WTC11 (cell line): ENCODE results near the gene CAAP1. TPM values are rescaled to one million over a fixed set of nuclear protein-coding genes. Genes with fewer than 3 reads are reported as not detected.

Source experiments
- ATAC-seq: fragments of 200-7000 bp; cut with Tn5 transposase; 2 replicates; pipeline ENCODE4 v1.10.0; 2021; ENCODE audit warnings: mild to moderate bottlenecking, moderate library complexity
- CTCF ChIA-PET: fragments of 300-600 bp; sonication (Branson Sonifier 250); formaldehyde crosslinking; loops from one replicate; lab custom pipeline; 2021; ENCODE audit warnings: antibody characterized with exemption; lab: Charles Lee
- POLR2A ChIA-PET: fragments of 350-600 bp; sonication (Branson Sonifier 250); formaldehyde crosslinking; loops from one replicate; lab custom pipeline; 2021; ENCODE audit warnings: antibody characterized with exemption; lab: Charles Lee
- DNase-seq: peaks from one replicate; pipeline ENCODE4 v3.0.0; 2021; ENCODE audit warnings: low spot score
- H3K27ac Mint-ChIP-seq: 2 replicates; pipeline ENCODE4 v1.8.0; 2021; ENCODE audit warnings: mixed read lengths
- H3K27me3 Mint-ChIP-seq: 2 replicates; pipeline ENCODE4 v1.8.0; 2021; ENCODE audit warnings: low read depth, mild to moderate bottlenecking, moderate library complexity, mixed read lengths
- H3K36me3 Mint-ChIP-seq: 2 replicates; pipeline ENCODE4 v1.8.0; 2021; ENCODE audit warnings: mixed read lengths
- H3K4me1 Mint-ChIP-seq: 2 replicates; pipeline ENCODE4 v1.8.0; 2022; ENCODE audit warnings: mixed read lengths
- H3K4me3 Mint-ChIP-seq: 2 replicates; pipeline ENCODE4 v1.8.0; 2021; ENCODE audit warnings: mild to moderate bottlenecking, moderate library complexity, mixed read lengths
- H3K9me3 Mint-ChIP-seq: 2 replicates; pipeline ENCODE4 v1.8.0; 2021; ENCODE audit warnings: mixed read lengths
- ATF1 ChIP-seq: sonication (generic); formaldehyde crosslinking; IDR thresholded peaks from 2 replicates; pipeline ENCODE4 v1.8.1; 2023; ENCODE audit warnings: mild to moderate bottlenecking, moderate library complexity, missing genetic modification reagents
- ATF3 ChIP-seq: sonication (generic); formaldehyde crosslinking; conservative IDR thresholded peaks from 2 replicates; pipeline ENCODE4 v1.8.1; 2022; ENCODE audit warnings: mild to moderate bottlenecking, missing genetic modification reagents
- CBFB ChIP-seq: sonication (generic); formaldehyde crosslinking; IDR thresholded peaks from 2 replicates; pipeline ENCODE4 v1.8.1; 2022; ENCODE audit warnings: mild to moderate bottlenecking, low read depth, missing genetic modification reagents
- CREB1 ChIP-seq: sonication (generic); formaldehyde crosslinking; IDR thresholded peaks from 2 replicates; pipeline ENCODE4 v1.8.0; 2023; ENCODE audit warnings: mild to moderate bottlenecking, missing genetic modification reagents
- CTCF ChIP-seq: fragments of 200-600 bp; IDR thresholded peaks from 2 replicates; pipeline ENCODE4 v1.8.0; 2022; ENCODE audit warnings: antibody characterized with exemption
- ESRRA ChIP-seq: sonication (generic); formaldehyde crosslinking; IDR thresholded peaks from 2 replicates; pipeline ENCODE4 v1.8.1; 2022; ENCODE audit warnings: mild to moderate bottlenecking, missing genetic modification reagents, borderline replicate concordance
- GABPB1 ChIP-seq: sonication (generic); formaldehyde crosslinking; IDR thresholded peaks from 2 replicates; pipeline ENCODE4 v1.8.1; 2023; ENCODE audit warnings: mild to moderate bottlenecking, missing genetic modification reagents
- HMGA2 ChIP-seq: fragments of 250-450 bp; sonication (Bioruptor Pico); IDR thresholded peaks from 2 replicates; pipeline ENCODE4 v1.4.0; 2021; ENCODE audit warnings: mild to moderate bottlenecking, moderate library complexity
- MLX ChIP-seq: sonication (generic); formaldehyde crosslinking; IDR thresholded peaks from 2 replicates; pipeline ENCODE4 v1.8.1; 2023; ENCODE audit warnings: mild to moderate bottlenecking, missing genetic modification reagents, moderate library complexity
- PREB ChIP-seq: sonication (generic); formaldehyde crosslinking; IDR thresholded peaks from 2 replicates; pipeline ENCODE4 v1.8.1; 2022; ENCODE audit warnings: mild to moderate bottlenecking, missing genetic modification reagents, moderate library complexity, borderline replicate concordance
- RELA ChIP-seq: sonication (generic); formaldehyde crosslinking; IDR thresholded peaks from 2 replicates; pipeline ENCODE4 v1.8.1; 2022; ENCODE audit warnings: missing genetic modification reagents, mild to moderate bottlenecking, borderline replicate concordance
- SOX15 ChIP-seq: fragments of 250-450 bp; sonication (Bioruptor Pico); IDR thresholded peaks from 2 replicates; pipeline ENCODE4 v1.9.0; 2021; ENCODE audit warnings: mild to moderate bottlenecking
- TEAD1 ChIP-seq: sonication (generic); formaldehyde crosslinking; IDR thresholded peaks from 2 replicates; pipeline ENCODE4 v1.8.0; 2022; ENCODE audit warnings: mild to moderate bottlenecking, missing genetic modification reagents
- TEAD4 ChIP-seq: sonication (generic); formaldehyde crosslinking; IDR thresholded peaks from 2 replicates; pipeline ENCODE4 v1.8.0; 2022; ENCODE audit warnings: mild to moderate bottlenecking, missing genetic modification reagents
- ZNF219 ChIP-seq: sonication (generic); formaldehyde crosslinking; IDR thresholded peaks from 2 replicates; pipeline ENCODE4 v1.8.0; 2023; ENCODE audit warnings: missing genetic modification reagents, mild to moderate bottlenecking, borderline replicate concordance
- ZNF281 ChIP-seq: sonication (generic); formaldehyde crosslinking; IDR thresholded peaks from 2 replicates; pipeline ENCODE4 v1.8.0; 2023; ENCODE audit warnings: mild to moderate bottlenecking, missing genetic modification reagents
- ZNF425 ChIP-seq: fragments of 250-450 bp; sonication (Bioruptor Pico); conservative IDR thresholded peaks from 2 replicates; pipeline ENCODE4 v1.9.0; 2021; ENCODE audit warnings: mild to moderate bottlenecking
- ZNF512 ChIP-seq: sonication (generic); formaldehyde crosslinking; IDR thresholded peaks from 2 replicates; pipeline ENCODE4 v1.8.1; 2022; ENCODE audit warnings: missing genetic modification reagents, borderline replicate concordance
- ZNF671 ChIP-seq: fragments of 250-450 bp; sonication (Bioruptor Pico); IDR thresholded peaks from 2 replicates; pipeline ENCODE4 v1.8.0; 2021; ENCODE audit warnings: mild to moderate bottlenecking
- total RNA-seq: library from RNA; stranded (reverse); gene quantifications from 3 replicates; pipeline ENCODE4 v1.2.3, GENCODE V29; 2021

The CAAP1 gene
- total RNA-seq, 1 experiment from 2014 or later = 45.4 TPM

GRCh38 chr9:26935847-26936246 is 43.2 kb upstream of the CAAP1 start:
- ChIA-PET POLR2A (no interaction called here), CTCF (no interaction called here)

GRCh38 chr9:26928902-26929495 is 36.4 kb upstream of the CAAP1 start:
- H3K9me3 Mint-ChIP-seq = no peaks in the 10 kb centered on the region
- no peak for TF ChIP-seq ZNF671 (CRISPR knock-in tag)
- no peak for TF ChIP-seq ATF3 (CRISPR knock-in tag)
- no peak for TF ChIP-seq CREB1
- TF ChIP-seq GABPB1 (CRISPR knock-in tag) = no peak
- no peak for TF ChIP-seq ATF1 (CRISPR knock-in tag)
- no peak for TF ChIP-seq ZNF281 (CRISPR knock-in tag)
- no peak for TF ChIP-seq ZNF425
- no peak for TF ChIP-seq PREB (CRISPR knock-in tag)
- TF ChIP-seq TEAD4 (CRISPR knock-in tag) = no peak
- no peak for TF ChIP-seq RELA (CRISPR knock-in tag)
- no peak for TF ChIP-seq TEAD1
- no peak for TF ChIP-seq HMGA2 (CRISPR knock-in tag)
- H3K27ac Mint-ChIP-seq = no peak overlapping the region
- CTCF ChIA-PET = interaction anchor here (1.0 to 1.3 kb wide), 2 partner anchors 27 to 37 kb away, joined by 3 read pairs; partner anchors contain the start of genes CAAP1 and IFT74
- no peaks in the 10 kb centered on the region for H3K4me1 Mint-ChIP-seq
- H3K27me3 Mint-ChIP-seq = no peaks in the 10 kb centered on the region
- H3K4me3 Mint-ChIP-seq = no peak overlapping the region
- H3K36me3 Mint-ChIP-seq = peaks cover 36% of the 10 kb centered on the region
- ATAC-seq = no peak
- no peak for DNase-seq
- POLR2A ChIA-PET = interaction anchor here (0.6 kb wide), 1 partner anchor 21 kb away, joined by 3 read pairs; no protein-coding TSS in a partner anchor

More at GRCh38 chr9:26935847-26936246, 43.2 kb upstream of the CAAP1 start:
- DNase-seq (no peak), ATAC-seq (no peak)
- no peak overlapping the region for H3K4me3 Mint-ChIP-seq
- no peak for TF ChIP-seq CBFB (CRISPR knock-in tag)
- TF ChIP-seq ZNF425 = no peak
- peaks cover 16% of the 10 kb centered on the region for H3K4me1 Mint-ChIP-seq
- peaks cover 10% of the 10 kb centered on the region; the same call in 1 of the 2 replicates for H3K36me3 Mint-ChIP-seq
- peaks cover 4% of the 10 kb centered on the region; the same call in 1 of the 2 replicates for H3K9me3 Mint-ChIP-seq
- H3K27me3 Mint-ChIP-seq = no peaks in the 10 kb centered on the region
- H3K27ac Mint-ChIP-seq = no peak overlapping the region

- DNase-seq (no peak), ATAC-seq (no peak)
- Mint-ChIP-seq H3K4me3 (no peak overlapping the region), H3K27ac (no peak overlapping the region), H3K4me1 (no peaks in the 10 kb centered on the region), H3K27me3 (no peaks in the 10 kb centered on the region), H3K9me3 (no peaks in the 10 kb centered on the region), H3K36me3 (peaks cover 51% of the 10 kb centered on the region)
- CTCF ChIA-PET = no interaction called here
- POLR2A ChIA-PET = no interaction called here
- TF ChIP-seq SOX15 = no peak
- TF ChIP-seq GABPB1 (CRISPR knock-in tag) = no peak
- TF ChIP-seq ZNF219 (CRISPR knock-in tag) = no peak
- TF ChIP-seq CTCF = no peak
- no peak for TF ChIP-seq MLX (CRISPR knock-in tag)
- TF ChIP-seq ESRRA = no peak
- TF ChIP-seq ZNF512 = no peak
Observed at GRCh38 chr9:26925609-26926008, 33.0 kb upstream of the CAAP1 start.
